ENCODE data around the gene C19orf85.
A peak's percentile ranks its signal among the peaks of the same experiment; 100 is the strongest.
"Not testable (repeated sequence)": the region's sequence is repeated elsewhere in the genome, so short reads cannot be mapped to it uniquely, and the experiment has no call there.

Gene C19orf85

GRCh38 chr19:55457683-55458457, 6.7 kb downstream of the C19orf85 start:
- no peak for DNase-seq

GRCh38 chr19:55456347-55456746, 8.2 kb downstream of the C19orf85 start:
- DNase-seq = no peak

GRCh38 chr19:55455576-55456235, 8.8 kb downstream of the C19orf85 start:
- no peak for DNase-seq

GRCh38 chr19:55454787-55455243, 9.7 kb downstream of the C19orf85 start:
- DNase-seq = peak in 3 of 5 experiments; percentile 17 to 56 (median 37)

GRCh38 chr19:55453511-55454260, 10.9 kb downstream of the C19orf85 start:
- no peak for DNase-seq

- peak in 3 of 5 experiments; percentile 24 to 62 (median 27) for DNase-seq
These were observed 11.7 kb downstream of the C19orf85 start for GRCh38 chr19:55452749-55453346.

- DNase-seq = no peak
These were observed 12.4 kb downstream of the C19orf85 start for GRCh38 chr19:55451965-55452748.

- no peak for DNase-seq
These were observed 13.2 kb downstream of the C19orf85 start for GRCh38 chr19:55451163-55451964.

GRCh38 chr19:55449469-55449868, 15.1 kb downstream of the C19orf85 start:
- no peak for DNase-seq

- not testable (repeated sequence) for DNase-seq
These were observed 16.4 kb downstream of the C19orf85 start for GRCh38 chr19:55448175-55448490.

- DNase-seq = no peak
These were observed 17.0 kb downstream of the C19orf85 start for GRCh38 chr19:55447421-55448174.

- no peak for DNase-seq
These were observed 18.5 kb downstream of the C19orf85 start for GRCh38 chr19:55446060-55446459.

- DNase-seq = no peak
These were observed 19.9 kb downstream of the C19orf85 start for GRCh38 chr19:55444646-55445045.

- DNase-seq = no peak
These were observed 20.6 kb downstream of the C19orf85 start for GRCh38 chr19:55443824-55444480.

- DNase-seq = no peak
These were observed 21.3 kb downstream of the C19orf85 start, which contains the start of gene SHISA7 for GRCh38 chr19:55443045-55443823. SHISA7 (minus strand) TSS chr19:55443300; CDS start chr19:55442863, 437 bp downstream.

- DNase-seq = no peak
These were observed 22.1 kb downstream of the C19orf85 start for GRCh38 chr19:55442372-55442961.

GRCh38 chr19:55441692-55442321, 22.7 kb downstream of the C19orf85 start:
- DNase-seq = no peak

GRCh38 chr19:55441319-55441691, 23.2 kb downstream of the C19orf85 start:
- DNase-seq = no peak

All from T-helper 2 cell (primary cell).